HG02943 (cell line): ENCODE results near the gene RBM23.
A peak's percentile ranks its signal among the peaks of the same experiment; 100 is the strongest.
"Not testable (repeated sequence)": the region's sequence is repeated elsewhere in the genome, so short reads cannot be mapped to it uniquely, and the experiment has no call there.

Experiments used
- ATAC-seq: cut with Tn5 transposase; IDR thresholded peaks from one replicate; pipeline ENCODE4 v1.9.1; 2021; ENCODE audit warnings: mild to moderate bottlenecking, low read depth, moderate library complexity; ENCODE audit not compliant: unreplicated experiment

RBM23 gene

GRCh38 chr14:22870811-22871223 lies 48.1 kb downstream of the RBM23 start:
- peak; percentile 30 for ATAC-seq

DNA sequence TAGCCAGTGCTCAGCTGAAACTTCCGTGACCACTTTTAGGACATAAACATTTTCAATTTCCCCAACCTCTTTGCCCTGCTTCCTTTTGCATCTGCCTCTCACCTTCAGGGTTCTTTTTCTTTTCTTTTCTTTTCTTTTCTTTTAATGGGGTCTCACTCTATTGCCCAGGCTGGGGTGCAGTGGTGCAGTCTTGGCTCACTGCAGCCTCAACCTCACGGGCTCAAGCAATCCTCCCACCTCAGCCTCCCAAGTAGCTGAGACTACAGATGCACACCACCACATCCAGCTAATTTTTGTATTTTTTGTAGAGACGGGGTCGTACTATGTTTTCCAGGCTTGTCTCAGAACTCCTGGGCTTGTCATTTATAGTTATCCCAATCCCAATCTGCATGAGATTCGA lies 52.1 kb downstream of the RBM23 start:
- no peak for ATAC-seq

DNA sequence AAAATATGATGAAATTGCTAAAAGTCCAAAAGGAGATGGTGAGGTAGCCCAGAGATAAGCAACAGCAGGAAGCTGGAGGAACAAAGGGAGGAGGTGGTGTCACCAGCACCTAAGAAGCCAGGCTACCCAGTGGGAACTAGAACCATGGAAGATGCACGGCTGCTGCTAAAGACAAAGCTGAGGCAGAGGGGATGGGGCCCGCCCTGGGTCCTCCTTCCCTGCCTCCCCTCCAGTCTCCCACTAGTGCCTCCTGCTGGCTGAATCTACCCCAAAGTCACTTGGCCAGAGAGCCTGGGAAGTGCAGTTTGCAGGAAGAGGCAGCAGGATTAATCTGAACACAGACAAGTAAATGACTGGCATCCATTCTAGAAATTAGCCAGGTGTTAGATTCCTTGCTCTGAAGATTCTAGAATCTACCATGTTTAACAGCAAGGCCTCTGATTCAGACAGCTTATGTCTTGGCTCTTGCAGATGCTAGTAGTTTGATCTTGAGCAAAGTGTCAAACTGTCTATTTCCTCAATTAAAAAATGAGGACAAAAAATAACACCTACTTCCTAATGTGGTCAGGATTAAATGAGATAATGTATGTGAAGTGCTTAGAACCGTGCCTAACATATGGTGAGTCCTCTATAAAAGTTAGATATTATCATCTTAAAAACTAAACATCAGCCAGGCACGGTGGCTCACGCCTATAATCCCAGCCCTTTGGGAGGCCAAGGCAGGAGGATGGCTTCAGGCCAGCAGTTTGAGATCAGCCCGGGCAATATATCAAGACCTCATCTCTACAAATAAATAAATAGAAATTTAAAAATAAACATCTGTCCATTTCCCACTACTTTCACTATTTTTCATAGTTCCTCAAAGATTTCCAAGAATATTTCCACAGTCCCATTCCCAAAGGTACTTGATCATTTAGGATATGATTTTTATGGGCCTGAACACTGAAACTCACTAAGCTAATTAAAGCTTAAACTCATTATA lies 53.2 kb downstream of the RBM23 start:
- no peak for ATAC-seq

GRCh38 chr14:22864979-22865378 lies 54.0 kb downstream of the RBM23 start:
- ATAC-seq, result no peak

- ATAC-seq, result no peak
Observed at GRCh38 chr14:22861651-22862050, 57.3 kb downstream of the RBM23 start.

- not testable (repeated sequence) for ATAC-seq
Observed at GRCh38 chr14:22860377-22860776, 58.6 kb downstream of the RBM23 start.

DNA sequence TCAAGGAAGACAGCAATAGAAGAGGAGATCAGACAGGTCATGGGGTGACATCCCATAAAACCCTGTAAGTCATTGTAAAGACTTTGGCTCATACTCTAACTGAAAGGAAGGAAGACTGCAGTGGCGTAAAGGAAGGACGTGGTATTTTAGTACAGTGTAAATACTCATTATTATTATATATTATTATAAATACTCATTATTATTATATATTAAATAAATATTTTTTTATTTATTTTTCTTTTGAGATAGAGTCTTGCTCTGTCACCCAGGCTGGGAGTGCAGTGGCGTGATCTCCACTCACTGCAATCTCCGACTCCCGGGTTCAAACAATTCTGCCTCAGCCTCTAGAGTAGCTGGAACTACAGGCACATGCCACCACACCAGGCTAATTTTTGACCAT lies 62.5 kb downstream of the RBM23 start:
- ATAC-seq, result no peak

- ATAC-seq, result no peak
Observed at GRCh38 chr14:22854963-22855724, 63.8 kb downstream of the RBM23 start.

DNA sequence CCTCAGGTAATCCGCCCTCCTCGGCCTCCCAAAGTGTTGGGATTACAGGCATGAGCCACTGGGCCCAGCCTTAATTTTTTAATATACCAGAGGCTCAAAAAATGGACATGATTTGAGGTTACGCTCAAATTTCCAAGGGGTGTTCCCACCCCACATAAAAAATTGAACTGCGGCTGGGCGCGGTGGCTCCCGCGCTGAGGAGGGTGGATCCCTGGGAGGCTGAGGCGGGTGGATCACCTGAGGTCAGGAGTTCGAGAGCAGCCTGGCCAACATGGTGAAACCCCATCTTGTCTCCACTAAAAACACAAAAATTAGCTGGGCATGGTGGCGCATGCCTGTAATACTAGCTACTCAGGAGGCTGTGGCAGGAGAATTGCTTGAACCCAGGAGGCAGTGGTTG lies 64.7 kb downstream of the RBM23 start:
- not testable (repeated sequence) for ATAC-seq

GRCh38 chr14:22852940-22853767 lies 65.8 kb downstream of the RBM23 start:
- peak; percentile 66 for ATAC-seq

DNA sequence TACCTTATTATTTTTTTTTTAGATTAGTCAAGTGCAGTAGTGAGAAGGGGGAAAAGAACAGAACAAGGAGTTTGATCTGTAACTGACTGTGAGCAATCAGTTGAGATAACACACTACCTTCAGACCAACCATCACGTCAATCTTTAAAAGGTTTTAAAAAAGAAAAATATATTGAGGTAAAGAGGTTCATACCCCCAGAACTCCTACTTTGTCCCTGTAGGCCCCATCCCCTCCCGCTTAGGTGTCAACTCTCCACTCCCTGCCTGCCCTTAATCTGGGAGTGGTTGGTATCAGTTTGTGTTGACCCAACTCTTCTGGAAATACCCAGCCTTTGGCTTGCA lies 66.4 kb downstream of the RBM23 start:
- ATAC-seq, result no peak

- ATAC-seq, result not testable (repeated sequence)
Observed at GRCh38 chr14:22852178-22852577, 66.8 kb downstream of the RBM23 start.

DNA sequence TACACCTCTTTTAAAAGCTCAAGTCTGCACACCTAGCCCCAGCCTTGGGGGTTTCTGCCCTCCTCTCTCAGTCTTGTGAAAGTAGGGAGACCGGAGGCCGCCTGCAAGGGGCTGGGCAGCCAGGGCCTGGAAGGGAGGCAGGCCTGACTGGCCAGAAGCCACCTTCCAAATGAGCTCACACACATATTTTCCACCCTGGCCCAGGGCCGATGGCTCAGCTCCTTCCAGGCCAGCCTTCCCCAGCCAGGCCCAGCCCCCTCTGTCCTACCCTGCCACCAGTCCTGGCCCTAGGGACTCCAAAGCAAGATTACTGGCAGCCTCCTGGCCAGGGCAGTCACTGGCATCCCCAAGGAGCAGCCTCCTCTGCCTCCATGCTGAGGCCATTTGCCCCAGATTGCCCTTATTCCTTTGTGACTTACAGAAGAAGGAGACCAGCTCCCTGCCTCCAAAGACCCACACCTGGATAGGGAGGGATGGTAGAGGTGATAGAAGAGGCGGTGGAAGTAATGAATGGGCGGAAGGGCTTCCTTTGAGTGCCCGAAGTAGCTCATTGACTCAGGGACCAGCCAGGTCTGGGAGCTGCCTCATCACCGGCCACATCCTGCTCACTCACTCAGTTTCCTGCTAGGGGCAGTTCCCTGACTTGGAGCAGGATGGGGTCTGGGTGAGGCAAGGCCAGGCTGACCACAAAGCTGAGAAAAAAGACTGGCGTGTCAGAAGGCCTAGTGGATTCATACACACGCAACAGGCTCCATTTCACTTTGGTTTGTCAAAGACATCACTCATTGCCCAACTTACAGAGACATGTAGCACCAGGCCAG lies 67.8 kb downstream of the RBM23 start:
- no peak for ATAC-seq

GRCh38 chr14:22849212-22849819 lies 69.6 kb downstream of the RBM23 start:
- no peak for ATAC-seq

DNA sequence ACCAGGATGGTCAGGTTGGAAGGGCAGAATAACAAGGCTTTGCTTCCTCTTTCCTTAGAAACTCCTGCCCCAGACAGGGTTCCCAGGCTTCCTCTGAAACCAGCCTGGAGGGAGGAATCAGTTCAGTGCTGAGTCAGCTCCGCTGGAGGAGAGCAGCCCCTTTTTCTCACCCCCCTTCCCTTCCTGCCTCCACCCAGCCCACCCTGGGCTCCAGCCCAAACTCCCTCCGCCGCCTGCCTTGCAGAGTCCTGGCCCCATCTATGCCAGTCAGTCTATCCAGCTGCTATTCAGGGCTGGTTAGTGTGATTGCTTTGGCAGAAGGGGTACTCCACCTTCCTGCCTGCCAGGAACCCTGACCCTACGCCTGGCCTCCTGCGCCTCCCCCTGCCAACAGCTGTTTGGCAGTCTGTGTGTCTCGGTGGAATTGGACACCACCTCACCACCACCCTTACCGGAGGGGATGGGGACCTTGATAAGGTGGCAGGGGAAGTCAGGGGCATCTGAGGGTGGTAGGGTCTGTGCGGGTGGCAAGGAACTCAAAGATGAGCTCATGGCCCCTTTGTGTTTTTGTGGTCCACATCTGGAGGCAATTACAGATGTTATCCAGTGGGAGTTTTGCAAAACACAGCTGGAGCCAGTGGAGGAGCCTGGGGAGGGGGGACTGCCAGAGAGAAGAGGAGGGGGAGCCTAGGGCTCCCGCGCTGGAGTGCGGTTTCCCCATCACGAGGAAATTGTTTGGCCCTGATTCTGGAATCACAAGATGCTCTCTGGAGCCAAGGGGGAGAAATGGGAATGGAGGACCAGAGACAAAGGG lies 70.4 kb downstream of the RBM23 start:
- ATAC-seq, result no peak

DNA sequence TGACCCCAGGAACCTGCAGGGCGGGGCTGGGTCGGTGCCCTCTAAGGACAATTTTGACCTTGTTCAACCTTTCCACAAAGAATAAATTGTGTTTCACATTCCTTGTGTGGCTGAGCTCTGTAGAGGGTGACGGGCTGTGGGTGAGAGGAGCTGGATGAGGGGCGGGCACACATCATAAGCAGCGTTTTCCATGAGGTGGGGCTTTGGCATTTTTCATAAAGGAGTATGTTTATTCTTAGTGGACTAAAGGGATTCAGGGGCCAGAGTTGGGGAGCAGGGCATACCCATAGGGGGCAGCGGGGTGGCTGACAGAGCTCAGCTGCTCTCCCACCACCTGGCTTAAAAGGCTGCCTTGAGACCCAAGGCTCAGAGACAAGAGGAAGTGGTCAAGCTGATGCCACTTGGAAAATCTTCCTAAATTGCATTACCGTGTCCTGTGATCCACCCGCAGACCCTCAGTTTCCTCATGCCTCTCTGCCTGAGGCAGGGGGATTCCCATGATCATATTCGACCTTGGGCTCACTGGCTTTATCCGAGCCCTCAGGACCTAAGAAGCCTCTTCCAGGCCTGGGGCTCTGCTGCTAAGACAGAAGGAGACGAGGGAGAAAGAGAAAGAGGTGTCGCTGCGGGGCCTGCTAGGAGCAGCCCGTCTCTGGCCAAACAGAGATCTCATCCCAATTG lies 71.1 kb downstream of the RBM23 start:
- ATAC-seq, result no peak

GRCh38 chr14:22846811-22847307 lies 72.1 kb downstream of the RBM23 start:
- no peak for ATAC-seq
